HepG2 (cell line): ENCODE results near the gene SGMS1. TPM values are rescaled to one million over a fixed set of nuclear protein-coding genes. Genes with fewer than 3 reads are reported as not detected.

Experiments
- ZNF225 ChIP-seq: sonication (generic); formaldehyde crosslinking; IDR thresholded peaks from 2 replicates; pipeline ENCODE4 v1.4.0; 2020; ENCODE audit warnings: mild to moderate bottlenecking, missing genetic modification reagents
- polyA plus RNA-seq, 8 experiments: library from polyadenylated mRNA; depleted of rRNA in 3 of 8; stranded (reverse) in 7 of 8; unstranded in 1 of 8; fragments of >200 nt; fragmentation: Illumina TruSeq in 4 of 8; extraction: Trizol in 4 of 8; gene quantifications; 2 replicates each; pipeline versions ENCODE4 v1.2.1 to v1.2.3, GENCODE V29; 2011 to 2016; ENCODE audit warnings: low read depth in 4 of 8, missing spikeins in 1 of 8, mixed read lengths in 1 of 8; ENCODE audit not compliant: insufficient read depth in 1 of 8
- total RNA-seq, 5 experiments: library from RNA; depleted of rRNA; stranded (reverse); fragments of >200 nt; fragmentation: Illumina TruSeq; extraction: Trizol; gene quantifications; 2 replicates each; pipeline ENCODE4 v1.2.3, GENCODE V29; 2016; ENCODE audit warnings: low read depth in 1 of 5
- TF ChIP-seq, protein P1 (sequence below): sonication (generic); formaldehyde crosslinking; IDR thresholded peaks from 2 replicates; pipeline ENCODE4 v1.4.0; 2020; ENCODE audit warnings: missing genetic modification reagents
- TF ChIP-seq, protein P2 (sequence below): sonication (generic); formaldehyde crosslinking; IDR thresholded peaks from 2 replicates; pipeline ENCODE4 v1.4.0; 2020; ENCODE audit warnings: missing genetic modification reagents

Gene SGMS1
- total and polyA plus RNA-seq, 2 of the 13 experiments (the other 11 are each of a cell fraction or from before 2014, with no cell fraction given), result 6.5 to 15.1 TPM

DNA sequence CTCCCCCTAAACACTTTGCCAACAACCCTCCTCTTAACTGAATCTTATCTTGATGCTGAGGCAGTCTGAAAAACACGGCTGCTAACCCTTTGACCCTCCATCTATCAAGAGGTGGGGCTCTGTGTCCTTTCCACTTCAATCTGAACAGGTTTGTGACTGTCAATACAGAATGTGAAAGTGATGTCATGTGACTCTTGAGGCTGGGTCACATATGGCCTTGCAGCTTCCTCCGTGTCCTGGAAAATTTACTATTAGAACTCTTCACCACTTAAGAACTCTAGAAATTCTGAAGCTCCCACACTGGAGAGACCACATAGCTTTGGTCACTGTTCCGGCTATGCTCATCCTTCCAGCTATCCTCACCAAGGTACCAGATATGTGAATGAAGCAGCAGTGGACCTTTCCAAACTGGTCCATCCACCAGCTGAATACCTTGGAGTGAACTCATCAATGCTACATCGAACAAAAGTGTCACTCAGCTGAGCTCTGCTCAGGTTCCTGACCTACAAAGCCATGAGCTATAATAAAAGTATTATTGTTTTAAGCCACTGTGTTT lies 341.7 kb downstream of the SGMS1 start (continued):
- TF ChIP-seq, protein P1, sequence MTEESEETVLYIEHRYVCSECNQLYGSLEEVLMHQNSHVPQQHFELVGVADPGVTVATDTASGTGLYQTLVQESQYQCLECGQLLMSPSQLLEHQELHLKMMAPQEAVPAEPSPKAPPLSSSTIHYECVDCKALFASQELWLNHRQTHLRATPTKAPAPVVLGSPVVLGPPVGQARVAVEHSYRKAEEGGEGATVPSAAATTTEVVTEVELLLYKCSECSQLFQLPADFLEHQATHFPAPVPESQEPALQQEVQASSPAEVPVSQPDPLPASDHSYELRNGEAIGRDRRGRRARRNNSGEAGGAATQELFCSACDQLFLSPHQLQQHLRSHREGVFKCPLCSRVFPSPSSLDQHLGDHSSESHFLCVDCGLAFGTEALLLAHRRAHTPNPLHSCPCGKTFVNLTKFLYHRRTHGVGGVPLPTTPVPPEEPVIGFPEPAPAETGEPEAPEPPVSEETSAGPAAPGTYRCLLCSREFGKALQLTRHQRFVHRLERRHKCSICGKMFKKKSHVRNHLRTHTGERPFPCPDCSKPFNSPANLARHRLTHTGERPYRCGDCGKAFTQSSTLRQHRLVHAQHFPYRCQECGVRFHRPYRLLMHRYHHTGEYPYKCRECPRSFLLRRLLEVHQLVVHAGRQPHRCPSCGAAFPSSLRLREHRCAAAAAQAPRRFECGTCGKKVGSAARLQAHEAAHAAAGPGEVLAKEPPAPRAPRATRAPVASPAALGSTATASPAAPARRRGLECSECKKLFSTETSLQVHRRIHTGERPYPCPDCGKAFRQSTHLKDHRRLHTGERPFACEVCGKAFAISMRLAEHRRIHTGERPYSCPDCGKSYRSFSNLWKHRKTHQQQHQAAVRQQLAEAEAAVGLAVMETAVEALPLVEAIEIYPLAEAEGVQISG (CRISPR knock-in tag), result no peak
- TF ChIP-seq, protein P2, sequence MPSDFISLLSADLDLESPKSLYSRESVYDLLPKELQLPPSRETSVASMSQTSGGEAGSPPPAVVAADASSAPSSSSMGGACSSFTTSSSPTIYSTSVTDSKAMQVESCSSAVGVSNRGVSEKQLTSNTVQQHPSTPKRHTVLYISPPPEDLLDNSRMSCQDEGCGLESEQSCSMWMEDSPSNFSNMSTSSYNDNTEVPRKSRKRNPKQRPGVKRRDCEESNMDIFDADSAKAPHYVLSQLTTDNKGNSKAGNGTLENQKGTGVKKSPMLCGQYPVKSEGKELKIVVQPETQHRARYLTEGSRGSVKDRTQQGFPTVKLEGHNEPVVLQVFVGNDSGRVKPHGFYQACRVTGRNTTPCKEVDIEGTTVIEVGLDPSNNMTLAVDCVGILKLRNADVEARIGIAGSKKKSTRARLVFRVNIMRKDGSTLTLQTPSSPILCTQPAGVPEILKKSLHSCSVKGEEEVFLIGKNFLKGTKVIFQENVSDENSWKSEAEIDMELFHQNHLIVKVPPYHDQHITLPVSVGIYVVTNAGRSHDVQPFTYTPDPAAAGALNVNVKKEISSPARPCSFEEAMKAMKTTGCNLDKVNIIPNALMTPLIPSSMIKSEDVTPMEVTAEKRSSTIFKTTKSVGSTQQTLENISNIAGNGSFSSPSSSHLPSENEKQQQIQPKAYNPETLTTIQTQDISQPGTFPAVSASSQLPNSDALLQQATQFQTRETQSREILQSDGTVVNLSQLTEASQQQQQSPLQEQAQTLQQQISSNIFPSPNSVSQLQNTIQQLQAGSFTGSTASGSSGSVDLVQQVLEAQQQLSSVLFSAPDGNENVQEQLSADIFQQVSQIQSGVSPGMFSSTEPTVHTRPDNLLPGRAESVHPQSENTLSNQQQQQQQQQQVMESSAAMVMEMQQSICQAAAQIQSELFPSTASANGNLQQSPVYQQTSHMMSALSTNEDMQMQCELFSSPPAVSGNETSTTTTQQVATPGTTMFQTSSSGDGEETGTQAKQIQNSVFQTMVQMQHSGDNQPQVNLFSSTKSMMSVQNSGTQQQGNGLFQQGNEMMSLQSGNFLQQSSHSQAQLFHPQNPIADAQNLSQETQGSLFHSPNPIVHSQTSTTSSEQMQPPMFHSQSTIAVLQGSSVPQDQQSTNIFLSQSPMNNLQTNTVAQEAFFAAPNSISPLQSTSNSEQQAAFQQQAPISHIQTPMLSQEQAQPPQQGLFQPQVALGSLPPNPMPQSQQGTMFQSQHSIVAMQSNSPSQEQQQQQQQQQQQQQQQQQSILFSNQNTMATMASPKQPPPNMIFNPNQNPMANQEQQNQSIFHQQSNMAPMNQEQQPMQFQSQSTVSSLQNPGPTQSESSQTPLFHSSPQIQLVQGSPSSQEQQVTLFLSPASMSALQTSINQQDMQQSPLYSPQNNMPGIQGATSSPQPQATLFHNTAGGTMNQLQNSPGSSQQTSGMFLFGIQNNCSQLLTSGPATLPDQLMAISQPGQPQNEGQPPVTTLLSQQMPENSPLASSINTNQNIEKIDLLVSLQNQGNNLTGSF (CRISPR knock-in tag), result no peak
- no peak for TF ChIP-seq ZNF225 (CRISPR knock-in tag)
